ENCODE data around the gene GDPGP1.
"Not testable (repeated sequence)": the region's sequence is repeated elsewhere in the genome, so short reads cannot be mapped to it uniquely, and the experiment has no call there.

The GDPGP1 gene

DNA sequence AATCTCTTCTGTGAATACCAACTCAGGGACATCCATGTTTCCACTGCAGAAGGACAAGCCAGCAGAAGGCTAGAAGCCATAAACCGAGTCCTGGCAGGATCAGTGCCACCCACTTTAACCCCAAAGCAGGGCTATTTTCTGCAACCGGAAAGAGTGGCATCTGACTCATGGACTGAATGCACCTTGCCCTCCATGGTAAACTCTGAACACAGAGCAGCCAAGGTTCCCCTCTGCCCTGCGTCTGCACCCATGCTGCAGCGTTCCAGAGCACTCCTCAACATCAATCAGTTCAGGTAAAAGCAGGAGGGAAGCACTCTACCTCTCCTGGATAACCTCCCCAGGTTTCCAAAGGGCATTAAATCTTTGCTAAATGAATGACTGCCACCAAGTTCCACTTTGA lies 30.7 kb downstream of the GDPGP1 start:
- no peak for FAIRE-seq

DNA sequence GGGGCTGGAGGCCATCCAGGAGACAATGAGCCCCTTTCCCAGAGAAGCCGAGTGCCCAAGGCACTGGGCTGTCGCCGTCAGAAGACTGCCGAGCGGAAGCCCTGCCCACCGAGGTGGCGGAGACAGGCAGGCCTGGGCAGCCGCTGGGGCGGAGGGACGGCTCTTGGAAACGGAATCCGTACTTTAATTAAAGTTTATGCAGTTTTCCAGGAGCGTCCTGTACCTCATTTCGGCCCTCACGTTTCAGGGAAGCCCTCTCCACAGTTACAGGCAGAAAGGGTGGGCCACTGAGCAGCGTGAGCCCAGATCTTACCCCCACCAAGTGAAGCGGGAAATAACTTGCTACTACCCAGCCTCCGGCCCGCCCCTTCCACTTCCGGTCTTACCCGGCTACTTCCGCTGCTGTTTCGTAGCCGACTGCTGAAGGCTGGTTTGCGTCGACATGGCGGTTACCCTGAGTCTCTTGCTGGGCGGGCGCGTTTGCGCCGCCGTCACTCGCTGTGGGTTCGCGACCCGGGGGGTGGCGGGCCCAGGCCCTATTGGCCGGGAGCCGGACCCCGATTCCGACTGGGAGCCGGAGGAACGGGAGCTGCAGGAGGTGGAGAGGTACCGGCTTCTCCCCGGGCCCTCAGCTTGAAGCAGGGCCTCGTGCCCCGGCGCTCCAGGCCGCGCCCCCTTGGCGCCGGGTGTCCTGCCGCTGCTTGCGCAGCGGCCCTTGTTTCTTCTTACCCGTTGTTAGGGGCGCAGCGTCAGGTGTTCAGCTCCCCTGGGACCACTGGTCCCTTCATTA lies 31.5 kb downstream of the GDPGP1 start, which contains the start of gene NGRN:
Gene NGRN, plus strand, starts transcription at position 402 of the 790 bp plus-strand sequence. Its CDS starts 41 bp downstream, at position 443.
- FAIRE-seq = no peak

DNA sequence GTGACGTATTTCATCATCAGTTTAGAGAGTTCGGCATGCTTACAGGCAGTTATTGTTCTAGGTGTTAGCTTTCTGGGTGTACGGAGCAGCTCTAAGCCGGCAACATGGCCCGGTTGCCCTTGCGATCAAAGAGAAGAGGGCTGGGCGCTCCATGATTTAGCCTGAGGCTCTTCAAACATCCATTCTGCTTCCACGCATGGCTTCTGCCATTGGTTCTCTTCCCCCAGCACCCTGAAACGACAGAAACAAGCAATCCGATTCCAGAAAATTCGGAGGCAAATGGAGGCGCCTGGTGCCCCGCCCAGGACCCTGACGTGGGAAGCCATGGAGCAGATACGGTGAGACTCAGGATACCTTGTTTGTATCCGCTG lies 32.0 kb downstream of the GDPGP1 start:
- FAIRE-seq = no peak

DNA sequence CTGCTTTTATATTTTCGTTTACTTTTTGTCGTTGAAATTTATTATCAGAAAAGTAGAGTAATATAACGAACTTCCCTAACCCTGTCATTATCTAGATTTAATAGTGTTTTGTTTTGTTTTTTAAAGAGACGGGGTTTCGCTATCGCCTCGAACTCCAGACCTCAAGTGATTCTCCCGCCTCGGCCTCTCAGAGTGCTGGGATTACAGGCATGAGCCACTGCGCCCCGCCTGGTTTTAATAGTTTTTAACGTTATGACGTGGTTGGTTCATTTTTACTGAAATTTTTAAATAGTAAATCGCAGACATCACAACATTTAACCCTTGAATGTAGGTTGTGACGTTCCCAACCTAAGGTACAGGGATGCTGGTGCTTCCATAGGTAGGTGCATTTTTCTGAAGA lies 32.5 kb downstream of the GDPGP1 start:
- FAIRE-seq = no peak

DNA sequence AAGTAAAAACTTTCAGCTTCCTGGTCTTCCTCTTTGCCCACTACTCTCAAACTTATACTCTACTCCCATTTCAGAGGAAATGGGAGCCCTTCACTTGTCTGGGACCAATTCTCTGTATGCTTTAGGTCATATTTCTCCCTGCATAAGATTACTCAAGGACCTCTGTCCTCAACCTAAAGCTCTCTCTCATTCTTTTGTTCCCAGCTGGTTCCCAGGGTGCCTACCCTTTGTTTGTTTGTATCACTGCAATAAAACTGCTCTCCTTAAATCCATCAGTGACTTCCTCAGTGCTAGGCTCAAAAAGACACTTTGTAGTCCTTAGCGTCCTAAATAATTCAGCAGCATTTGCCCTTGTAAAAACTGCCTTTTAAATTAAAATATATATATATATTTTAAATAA lies 34.4 kb downstream of the GDPGP1 start:
- FAIRE-seq = no peak

DNA sequence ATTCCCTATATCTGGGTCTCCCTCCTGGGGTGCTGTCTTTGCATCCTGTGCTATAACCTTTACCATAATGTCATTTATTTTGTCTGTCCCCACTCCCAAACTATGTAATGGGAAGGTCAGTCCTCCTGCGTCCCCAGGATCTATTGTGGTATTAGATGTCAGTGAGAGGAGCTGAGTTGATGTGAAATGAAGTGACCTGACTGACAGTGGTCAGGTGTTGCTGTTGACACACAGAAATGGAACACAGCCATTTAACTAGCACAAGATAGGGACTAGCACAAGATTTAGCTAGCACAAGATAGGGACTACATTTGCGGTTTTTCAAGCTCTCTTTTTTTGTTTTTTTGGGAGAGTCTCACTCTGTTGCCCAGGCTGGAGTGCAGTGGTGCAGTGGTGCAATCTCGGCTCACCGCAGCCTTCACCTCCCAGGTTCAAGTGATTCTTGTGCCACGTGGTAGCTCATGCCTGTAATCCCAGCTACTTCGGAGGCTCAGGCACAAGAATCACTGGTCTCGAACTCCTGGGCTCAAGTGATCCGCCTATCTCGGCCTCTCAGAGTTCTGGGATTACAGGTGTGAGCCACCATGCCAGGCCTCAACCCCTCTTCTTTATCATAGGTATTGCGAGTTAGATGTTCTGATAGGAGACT lies 36.6 kb downstream of the GDPGP1 start:
- FAIRE-seq = no peak

DNA sequence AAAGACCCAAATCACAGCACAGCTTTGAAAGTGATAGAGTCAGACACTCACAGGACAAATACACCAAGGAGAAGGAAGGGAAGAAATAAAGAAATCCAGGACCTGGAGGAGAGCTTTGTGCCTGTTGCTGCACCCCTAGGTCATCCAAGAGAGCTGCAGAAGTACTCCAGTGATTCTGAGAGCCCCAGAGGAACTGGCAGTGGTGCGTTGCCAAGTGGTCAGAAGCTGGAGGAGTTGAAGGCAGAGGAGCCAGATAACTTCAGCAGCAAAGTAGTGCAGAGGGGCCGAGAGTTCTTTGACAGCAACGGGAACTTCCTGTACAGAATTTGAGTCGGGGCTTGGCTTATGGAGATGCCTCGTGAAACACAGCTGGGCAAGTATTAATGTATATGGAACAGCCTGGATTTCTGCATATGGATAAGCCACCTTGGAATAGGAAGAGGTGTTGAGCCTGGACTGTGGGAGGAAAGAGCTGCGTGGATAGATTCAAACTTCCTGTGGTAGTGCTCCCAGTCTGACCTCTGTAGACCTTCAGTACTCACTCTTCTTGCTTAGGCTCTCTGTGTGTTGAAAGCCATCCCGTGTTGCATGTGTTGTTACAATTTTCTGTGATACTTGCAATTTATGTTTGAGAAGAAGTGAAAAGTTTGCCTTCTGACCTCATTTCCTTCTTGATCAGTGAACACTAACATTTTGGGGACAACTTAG lies 37.6 kb downstream of the GDPGP1 start:
- no peak for FAIRE-seq

DNA sequence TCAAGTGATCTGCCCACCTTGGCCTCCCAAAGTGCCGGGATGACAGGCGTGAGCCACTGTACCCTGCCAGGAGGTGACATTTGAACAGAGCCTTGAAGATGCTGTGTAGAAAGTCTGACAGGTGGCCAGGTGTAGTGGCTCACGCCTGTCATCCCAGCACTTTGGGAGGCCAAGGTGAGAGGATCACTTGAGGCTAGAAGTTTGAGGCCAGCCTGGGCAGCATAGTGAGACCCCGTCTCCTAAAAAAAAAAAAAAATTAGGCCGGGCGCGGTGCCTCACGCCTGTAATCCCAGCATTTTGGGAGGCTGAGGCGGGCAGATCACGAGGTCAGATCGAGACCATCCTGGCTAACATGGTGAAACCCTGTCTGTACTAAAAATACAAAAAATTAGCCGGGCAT lies 44.5 kb downstream of the GDPGP1 start:
- FAIRE-seq = not testable (repeated sequence)

DNA sequence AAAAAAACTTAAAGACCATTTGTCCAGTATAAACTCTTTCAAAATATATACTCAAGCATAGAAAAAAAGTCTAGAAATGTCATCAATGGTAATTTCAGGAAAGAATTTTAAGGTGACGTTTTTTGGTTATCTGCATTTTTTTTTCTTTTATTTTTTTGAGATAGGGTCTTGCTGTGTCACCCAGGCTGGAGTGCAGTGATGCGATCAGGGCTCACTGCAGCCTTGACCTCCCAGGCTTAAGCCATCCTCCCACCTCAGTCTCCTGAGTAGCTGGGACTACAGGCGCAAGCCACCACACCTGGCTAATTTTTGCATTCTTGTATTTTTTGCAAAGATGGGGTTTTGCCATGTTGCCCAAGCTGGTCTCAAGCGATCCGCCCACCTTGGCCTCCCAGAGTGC lies 46.7 kb downstream of the GDPGP1 start:
- FAIRE-seq = not testable (repeated sequence)

DNA sequence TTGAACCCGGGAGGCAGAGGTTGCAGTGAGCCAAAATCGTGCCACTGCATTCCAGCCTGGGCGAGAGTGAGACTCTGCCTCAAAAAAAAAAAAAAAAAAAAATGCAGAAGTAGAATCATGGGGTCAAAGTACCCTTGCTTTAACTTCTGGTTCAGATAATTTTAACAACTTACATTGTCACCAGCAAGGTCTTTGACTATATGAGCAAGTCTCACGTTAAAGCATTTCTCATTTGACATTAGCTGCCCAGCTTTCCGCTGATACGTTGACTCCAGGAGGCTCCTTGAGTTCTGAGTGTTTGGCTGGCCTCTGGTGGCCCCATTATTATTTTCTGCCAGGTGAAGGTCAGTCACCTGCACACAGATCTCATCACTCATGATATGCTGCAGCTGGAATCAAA lies 47.6 kb downstream of the GDPGP1 start:
- FAIRE-seq = not testable (repeated sequence)

DNA sequence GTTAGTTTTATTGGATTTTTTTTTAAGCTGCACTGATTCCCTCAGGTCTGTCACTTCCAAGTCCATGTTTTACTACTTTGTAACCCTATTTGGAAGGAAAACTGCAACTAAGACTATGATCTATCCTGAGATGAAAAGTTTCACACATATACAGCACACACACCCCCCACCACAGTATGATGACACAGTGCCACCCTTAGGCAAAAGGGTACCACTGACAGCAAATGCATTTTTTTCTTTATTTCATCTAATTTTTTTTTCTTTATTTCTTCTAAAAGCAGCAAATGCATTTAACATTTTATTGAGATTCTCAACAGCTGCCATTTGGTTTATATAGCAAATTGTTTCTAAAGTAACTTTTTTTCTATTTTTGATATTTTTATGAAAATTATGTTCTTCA lies 52.7 kb downstream of the GDPGP1 start:
- no peak for FAIRE-seq

DNA sequence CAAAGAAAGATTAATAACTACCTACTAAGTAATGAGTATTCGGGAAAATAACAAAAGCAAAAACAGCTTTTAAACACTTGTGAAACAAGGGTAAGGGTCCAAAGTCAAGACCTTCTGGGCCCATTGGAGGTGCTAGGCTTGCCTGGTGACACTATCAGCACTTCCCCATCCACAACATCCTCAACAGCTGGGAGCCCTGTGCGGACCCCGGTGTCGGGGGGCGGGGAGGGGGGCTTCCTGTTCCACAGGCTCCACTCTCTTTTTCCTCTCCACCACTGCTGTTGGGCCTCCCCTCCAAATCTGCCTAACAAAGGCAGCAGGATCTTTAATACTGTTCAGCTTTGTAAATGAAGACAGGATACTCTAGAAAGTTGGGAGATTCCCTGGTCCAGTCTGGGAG lies 53.1 kb downstream of the GDPGP1 start:
- no peak for FAIRE-seq

DNA sequence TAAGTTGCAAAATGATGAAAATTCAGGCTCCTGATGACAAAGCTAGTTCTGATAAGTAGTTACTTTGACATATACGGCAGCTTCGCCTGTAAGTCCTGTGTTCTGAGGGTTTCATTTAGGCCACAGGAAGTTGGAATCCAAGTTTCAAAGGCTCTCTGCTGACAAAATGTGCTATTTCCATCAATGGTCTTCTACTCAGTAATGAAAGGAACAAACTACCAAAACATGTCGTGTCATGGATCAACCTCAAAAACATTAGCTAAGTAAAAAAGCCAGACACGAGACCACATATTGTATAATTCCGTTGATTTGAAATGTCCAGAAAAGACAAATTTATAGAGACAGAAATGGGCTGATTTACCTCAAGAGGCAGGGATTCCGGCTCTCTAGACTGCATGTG lies 53.9 kb downstream of the GDPGP1 start:
- FAIRE-seq = no peak

DNA sequence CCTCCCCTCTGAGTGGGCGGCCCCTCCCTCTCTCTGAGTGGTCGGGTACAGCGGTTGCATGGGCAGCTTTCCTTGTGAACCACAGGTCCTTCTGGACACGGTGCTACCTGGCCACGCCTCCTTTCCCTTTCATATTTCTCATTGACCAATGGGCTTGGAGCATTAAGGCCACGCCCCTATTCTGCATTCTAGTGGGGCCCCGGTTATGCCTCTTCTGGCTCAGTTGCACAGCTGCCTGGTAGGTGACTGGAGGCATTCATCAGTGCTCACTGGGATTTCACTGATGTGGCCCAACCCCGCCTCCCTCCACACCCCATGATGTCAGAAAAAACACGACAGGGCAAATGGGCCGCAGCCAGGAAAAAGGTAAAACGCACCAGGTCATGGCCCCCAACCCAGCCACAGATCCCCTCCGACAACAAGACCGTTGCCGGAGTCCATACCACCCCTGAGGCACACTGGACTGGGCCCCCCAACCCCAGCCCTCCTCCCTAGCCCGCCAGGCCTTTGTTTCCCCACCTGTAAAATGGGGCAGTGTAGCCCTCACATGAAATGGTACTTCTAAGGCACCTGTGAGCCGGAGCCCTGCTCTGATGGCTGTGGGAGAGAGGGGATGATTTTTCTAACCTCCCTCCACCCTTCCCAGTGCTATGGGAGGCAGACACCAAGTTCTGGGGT lies 57.8 kb downstream of the GDPGP1 start:
- FAIRE-seq = no peak

DNA sequence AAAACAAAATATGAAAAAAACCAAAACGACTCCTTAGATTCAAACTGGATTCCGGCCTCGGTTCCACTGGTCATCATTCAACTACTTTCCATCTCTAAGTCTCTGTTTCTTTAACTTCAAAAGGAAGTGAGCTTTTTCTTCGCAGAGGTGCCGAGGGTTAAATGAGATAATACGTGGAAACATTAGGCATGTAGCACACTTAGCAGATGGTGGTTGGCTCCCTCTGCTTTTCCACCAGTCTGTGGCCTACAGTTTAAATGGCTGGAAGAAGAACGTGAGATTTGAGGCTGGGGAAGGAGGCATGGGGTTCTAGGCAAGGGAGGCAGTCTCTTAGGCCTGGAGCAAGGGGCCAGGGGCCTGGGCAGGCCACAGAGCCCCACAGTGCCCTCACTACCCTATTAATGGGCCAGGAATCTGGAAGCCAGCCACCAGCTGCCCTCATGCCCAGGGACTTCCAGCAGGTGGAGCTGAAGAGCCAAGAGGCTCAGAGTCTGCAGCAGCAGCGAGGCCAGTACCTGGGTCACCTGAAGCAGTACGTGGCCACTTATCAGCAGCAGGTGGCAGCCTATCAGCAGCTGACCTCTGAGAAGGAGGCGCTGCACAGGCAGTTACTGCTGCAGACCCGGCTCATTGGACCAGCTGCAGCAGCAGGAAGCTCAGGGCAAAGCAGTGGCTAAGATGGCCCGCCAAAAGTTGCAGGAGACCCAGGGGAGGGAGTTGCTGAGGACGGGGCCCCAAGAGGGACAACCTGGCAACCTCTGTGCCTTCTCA lies 59.2 kb downstream of the GDPGP1 start:
- FAIRE-seq = not testable (repeated sequence)

DNA sequence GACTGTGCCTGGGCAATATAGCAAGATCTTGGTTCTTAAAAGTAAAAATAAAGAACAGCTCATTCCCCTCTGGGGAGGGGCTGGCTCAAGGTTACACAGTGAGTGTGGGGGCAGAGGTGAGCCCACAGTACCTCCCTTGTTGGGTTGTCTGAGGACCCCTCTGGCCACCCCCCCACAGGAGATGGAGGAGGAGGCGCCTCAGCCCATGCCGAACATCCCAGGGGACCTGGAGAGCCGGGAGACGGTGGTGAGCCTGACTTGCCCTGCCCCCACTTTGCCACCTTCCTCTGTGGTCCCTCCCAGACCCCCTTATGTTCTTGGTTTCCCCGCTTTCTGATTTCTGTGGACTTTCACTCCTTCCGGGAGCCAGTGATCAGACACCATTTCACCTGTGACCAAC lies 60.1 kb downstream of the GDPGP1 start:
- no peak for FAIRE-seq

DNA sequence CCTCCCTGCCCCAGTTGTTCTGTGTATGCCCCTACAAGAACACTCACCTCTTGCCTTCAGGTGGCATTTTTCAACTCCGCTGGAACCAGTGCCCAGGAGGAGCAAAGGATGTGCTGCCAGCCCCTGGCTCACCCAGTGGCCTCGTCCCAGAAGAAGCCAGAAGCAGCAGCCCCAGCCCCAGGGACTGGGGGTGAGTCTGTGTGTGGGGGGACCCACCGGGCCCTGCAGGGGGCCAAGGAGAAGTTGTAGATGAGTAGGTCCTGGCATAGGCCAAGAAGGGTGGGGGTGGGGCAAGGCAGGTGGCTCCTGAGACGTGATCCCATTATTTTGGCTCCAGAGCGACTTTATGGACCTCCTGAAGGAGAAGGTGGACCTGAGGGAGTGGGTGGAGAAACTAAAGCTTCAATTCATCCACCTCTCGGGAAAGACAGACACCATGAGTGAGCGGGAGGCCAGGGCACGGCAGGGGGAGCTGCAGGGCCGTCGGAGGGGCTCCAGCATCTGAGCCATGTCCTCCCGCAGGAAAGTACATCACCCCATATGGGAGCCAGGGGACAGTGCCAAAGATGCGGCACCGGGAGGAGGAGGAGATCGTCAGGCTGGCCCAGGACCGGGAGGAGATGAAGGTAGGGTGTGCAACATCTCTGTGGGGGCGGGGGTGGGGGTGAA lies 60.7 kb downstream of the GDPGP1 start:
- no peak for FAIRE-seq

DNA sequence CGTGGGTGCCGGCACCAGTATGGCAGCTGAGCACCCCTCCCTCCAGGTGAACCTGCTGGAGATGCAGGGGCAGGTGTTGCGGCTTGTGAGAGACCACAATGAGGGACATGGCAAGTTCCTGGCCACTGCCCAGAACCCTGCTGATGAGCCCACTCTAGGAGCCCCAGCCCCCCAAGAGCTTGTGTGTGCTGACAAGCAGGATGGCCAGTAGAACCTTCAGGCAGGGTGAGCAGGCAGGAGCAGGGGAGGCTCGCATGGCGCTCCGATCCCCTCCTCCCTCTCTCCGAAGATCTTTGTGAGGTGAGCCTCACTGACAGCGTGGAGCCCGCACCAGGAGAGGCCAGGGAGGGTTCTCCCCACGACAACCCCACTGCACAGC lies 61.2 kb downstream of the GDPGP1 start:
- no peak for FAIRE-seq
